GM18867 (cell line): ENCODE results near the gene UBE2D2.
"Not testable (repeated sequence)": the region's sequence is repeated elsewhere in the genome, so short reads cannot be mapped to it uniquely, and the experiment has no call there.

Source experiments
- ATAC-seq: cut with Tn5 transposase; IDR thresholded peaks from one replicate; pipeline ENCODE4 v1.9.1; 2021; ENCODE audit warnings: mild to moderate bottlenecking, moderate library complexity; ENCODE audit not compliant: unreplicated experiment

Gene UBE2D2

DNA sequence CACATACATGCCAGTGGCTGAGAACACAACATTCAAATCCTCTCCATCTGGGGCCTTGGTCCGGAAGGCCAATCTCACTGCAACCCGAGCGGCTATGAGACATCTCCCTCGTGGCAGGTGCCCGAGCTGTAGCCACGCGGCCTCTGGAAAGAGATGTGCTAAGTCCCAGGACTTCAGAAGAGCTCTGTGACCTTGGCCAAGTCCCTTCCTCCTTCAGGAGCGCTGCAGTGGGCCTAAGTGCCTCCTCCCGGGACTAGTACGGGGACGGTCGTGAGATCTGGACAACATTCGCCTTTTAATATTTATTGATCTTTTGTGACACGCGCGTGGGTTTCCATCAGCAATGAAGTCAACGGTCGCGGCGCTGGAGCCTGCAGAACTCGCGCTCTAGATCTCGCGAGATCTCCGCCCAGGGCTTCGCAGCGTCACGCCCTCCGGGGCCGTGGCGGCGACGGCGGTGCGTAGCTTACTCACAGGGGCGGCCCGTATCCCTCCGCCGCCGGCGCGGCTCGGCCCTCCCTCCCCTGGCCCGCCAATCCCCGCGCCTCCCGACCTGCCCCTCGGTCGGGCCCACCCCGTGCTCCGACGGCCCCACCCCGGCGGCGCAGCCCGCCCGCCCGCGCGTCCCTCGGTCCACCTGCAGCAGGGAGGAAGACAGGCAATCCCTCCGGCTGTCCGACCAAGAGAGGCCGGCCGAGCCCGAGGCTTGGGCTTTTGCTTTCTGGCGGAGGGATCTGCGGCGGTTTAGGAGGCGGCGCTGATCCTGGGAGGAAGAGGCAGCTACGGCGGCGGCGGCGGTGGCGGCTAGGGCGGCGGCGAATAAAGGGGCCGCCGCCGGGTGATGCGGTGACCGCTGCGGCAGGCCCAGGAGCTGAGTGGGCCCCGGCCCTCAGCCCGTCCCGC is at the start of gene UBE2D2:
Gene UBE2D2, plus strand, starts transcription at position 588 of the 903 bp plus-strand sequence. CDS start 453 bp downstream, outside the sequence.
- peak; percentile 84 for ATAC-seq

DNA sequence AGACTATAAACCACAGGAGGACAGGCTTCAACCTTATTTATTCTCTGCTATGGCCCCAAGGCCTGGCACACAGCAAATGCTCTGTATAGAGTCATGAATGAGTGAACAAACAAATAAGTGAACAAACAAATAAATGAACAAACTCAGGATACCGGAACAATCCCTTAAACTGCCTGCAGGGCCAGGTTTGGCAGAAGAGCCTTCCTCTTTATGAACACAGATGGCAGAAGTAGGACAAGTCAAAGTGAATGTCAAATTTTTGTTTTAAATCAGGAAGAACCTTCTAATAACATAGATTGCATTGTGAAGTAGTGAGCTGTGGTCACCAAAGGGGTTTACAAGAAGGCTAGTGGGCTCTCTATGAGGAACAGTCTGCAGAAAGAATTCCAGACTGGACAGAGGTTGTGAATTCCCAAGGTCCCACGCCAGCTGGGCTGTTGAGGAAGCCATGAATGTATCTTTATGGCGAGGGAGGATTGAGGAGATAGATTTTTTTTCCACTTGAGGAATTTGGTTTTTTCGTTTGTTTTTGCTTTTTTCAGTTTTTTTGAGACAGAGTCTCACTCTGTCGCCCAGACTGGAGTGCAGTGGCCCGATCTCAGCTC is 48.3 kb upstream of the UBE2D2 start:
- no peak for ATAC-seq

DNA sequence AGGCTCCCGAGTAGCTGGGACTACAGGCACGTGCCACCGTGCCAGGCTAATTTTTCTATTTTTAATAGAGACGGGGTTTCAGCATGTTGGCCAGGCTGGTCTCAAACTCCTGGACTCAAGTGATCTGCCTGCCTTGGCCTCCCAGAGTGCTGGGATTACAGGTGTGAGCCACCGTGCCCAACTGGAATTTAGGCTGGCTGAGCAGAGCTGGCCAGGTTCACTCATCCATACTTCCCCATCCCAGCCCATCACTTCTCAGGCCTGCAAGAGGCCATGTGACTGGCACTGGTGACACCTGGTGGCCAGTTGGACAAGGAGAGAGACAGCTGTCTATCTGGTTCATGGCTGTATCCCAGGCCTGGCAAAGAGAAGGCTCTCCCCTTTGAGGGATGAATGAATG is 47.7 kb upstream of the UBE2D2 start:
- ATAC-seq = peak; percentile 62

DNA sequence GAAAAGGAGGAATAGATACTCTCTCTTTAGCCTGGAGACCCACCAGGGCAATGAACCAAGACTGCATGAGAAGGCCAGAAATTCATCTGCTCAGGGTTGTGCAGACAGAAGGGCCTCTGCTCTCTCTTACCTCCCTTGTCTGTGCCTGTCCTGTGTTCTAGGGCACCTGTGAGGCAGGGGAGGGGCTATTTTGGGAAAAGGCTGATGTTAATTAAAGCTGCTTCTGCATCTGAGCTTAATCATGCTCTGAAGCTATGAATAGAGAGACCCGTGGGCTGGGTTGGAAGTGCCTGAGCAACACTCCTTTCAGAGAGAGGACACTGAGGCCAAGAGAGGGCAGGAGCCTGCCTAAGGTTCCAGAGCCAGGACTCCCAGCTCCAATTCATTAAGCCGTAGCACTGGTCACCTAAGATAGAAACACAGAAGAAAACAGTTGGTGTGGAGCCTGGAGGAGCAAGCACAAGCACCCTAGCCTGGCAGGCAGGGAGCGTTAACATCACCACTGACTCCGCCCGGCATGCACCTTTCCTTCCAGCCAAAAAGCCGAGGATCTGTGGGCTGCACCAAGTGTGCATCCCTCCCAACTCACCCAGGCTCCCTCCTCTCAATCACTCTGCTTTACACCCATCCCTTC is 47.2 kb upstream of the UBE2D2 start:
- ATAC-seq = peak; percentile 18

DNA sequence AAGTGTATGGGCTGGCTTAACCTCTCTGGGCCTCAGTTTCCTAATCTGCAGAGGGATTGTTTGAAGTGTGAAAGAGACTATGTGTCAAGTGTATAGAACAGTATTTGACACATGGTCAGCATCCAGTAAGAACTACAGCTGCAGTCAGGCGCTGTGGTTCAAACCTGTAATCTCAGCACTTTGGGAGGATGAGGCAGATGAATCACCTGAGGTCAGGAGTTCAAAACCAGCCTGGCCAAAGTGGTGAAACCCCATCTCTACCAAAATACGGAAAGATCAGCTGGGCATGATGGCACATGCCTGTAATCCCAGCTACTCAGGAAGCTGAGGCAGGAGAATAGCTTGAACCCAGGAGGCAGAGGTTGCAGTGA is 46.7 kb upstream of the UBE2D2 start:
- no peak for ATAC-seq

DNA sequence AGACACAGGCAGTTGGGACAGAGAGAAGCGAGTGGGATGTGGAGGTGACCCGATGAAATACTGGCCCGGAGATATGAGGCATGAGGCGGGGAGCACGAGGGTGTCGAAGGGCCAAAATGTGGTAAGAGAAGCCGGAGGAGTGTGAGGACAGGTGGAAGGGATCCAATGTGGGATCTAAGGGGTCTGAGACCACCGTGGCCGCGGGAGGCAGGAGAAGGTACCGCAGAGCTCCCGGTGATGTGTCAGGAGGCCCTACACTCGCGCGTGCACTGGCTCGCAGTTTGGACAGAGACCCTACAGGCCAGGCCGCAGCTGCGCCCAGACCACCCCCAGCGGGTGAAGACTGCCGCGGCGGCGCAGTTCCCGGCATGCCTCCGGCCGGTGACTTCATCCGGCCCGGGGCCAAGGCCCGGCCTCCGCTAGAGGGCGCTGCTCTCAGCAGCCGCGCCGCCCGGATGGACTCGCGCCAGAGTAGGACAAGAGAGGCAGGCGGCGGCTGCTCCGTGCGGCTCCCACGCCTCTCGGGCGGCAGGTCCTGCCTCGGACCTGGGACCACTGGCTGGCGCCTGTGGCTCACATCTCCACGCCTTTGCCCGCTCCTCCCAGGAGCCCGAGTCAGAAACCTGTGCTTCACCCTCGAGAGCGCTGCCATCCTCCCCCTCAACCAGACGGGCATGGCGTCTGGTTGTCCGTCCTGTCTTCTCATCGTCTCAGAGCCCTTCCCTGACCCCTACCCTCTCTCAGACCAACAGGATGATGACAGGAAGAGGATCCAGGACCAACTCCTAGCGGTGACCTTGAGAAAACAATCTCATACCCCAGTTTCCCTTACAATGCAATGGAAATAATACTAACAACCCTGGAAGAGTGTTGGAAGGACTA is 43.2 kb upstream of the UBE2D2 start:
- ATAC-seq = peak; percentile 83

DNA sequence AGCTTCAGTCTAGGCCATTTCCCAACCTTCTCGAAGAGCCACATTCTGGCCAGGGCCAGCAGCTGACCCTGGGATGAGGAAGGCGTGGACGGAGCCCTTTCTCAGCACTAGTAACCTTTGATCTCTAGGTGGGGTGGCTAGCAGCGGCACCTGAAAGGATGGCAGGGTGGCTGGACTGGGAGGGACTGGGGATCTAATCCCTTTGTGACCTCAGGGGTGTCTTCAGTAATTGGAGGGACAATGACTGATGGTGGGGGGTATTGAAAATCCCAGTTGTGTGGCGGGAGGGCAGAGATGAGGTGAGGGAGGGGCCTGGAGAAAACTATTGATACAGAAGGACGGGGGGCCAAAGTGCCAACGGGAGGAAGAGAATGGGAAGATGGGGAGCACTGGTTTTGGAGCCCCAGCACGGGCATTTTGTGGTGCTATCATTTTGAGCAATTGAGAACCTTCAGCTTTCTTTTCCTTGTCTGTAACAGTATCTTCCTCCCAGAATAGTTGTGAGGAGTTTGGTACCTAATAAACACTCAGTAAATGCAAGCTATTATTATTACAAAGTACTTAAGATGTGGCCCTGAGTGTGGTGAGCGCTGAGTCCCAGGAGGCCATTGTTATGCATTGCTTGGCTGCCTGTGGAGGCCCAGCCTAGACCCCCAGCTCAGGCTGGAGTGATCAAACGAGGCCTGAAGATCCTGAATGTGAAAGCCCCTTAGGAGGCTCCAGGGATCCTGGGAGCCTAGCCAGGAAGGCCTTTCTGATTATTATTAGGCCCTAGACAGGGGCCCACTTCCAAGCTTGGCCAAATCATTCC is 37.3 kb upstream of the UBE2D2 start:
- ATAC-seq = no peak

DNA sequence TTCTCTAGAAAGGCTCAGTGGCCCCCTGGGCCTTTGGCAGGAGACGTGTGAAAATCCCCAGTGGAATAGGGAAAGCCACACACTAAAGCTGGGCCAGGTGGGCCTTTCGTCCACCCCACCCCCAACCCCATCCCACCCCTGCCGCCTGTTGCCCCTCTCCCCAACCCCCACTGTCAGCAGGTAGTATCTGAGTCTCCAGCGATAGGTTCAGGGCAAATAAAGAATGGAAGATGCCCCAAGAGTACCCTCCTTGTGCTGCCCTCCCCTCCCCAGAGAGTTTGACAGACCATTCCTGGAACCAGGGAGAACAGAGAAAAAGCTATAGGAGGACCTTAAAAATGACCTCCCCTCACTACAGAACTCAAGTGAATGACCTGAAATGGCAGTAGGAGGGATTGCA is 36.7 kb upstream of the UBE2D2 start:
- no peak for ATAC-seq

DNA sequence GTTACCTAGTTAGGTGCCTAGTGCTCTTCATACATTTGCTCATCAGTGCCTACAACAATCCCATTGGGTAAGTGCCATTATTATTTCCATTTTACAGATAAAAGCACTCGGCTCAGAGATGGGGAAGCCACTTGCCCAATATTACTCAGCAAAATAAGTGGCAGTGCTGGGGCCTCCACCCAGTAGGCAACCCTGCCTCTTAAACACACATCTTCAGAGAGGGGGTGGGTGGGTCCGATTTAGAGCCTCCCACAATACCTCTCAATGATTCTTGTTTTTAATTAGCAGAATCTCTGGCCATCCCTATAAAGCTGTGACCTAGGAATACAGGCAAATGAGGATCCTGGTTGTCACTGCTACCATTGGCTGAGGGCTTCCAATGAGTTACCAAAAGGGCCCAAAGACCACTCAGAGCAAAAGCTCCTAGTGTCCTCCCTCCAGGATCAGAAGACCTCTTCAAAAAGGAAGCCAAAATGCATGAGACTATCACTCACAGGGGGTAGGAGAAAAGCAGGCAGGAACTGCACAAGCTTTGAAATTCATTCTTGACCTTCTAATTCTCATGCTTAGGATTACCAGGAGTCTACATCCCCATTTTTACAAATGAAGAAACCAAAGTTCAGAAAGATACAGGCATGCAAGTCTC is 36.1 kb upstream of the UBE2D2 start:
- ATAC-seq = no peak

DNA sequence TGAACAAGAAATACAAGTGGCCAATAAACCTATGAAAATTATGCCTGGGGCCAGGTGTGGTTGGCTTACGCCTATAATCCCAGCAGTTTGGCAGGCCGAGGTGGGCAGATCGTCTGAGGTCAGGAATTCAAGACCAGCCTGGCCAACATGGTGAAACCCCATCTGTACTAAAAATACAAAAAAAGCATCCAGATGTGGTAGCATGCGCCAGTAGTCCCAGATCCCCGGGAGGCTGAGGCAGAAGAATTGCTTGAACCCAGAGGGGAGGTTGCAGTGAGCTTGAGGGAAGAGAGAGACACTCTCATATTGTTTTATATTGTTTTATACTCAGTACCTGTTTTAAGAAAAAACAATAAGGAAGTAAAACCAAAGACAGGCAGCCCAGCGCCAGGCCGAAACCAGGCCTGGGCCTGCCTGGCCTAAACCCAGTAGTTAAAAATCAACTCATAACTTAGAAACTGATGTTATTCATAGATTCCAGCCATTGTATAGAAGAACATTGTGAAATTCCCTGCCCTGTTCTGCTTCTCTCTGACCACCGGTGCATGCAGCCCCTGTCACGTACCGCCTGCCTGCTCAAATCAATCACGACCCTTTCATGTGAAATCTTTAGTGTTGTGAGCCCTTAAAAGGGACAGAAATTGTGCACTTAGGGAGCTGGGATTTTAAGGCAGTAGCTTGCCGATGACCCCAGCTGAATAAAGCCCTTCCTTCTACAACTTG is 35.4 kb upstream of the UBE2D2 start:
- not testable (repeated sequence) for ATAC-seq

DNA sequence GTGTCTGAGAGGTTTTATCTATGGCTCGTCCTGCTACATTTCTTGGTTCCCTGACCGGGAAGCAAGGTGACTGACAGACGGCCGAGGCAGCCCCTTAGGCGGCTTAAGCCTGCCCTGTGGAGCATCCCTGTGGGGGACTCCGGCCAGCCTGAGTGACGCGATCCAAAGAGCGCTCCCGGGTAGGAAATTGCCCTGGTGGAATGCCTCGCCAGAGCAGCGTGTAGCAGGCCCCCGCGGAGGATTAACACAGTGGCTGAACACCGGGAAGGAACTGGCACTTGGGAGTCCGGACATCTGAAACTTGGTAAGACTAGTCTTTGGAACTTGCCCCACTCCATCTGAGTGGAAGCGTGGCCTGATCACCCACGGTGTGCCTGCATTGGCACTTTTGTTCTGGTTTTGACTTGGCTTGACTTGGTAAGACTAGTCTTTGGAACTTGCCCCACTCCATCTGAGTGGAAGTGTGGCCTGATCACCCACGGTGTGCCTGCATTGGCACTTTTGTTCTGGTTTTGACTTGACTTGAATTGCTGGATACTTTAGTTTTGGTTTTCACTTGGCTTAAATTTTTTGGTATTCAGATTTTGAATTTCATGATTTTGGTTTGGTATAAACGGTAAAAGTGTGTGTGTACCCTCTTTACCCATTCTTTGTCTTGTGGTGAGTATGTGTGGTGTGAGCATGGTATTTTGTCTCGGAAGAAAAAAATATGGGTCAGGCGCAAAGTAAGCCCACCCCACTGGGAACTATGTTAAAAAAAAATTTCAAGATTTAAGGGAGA is 34.6 kb upstream of the UBE2D2 start:
- ATAC-seq = not testable (repeated sequence)

DNA sequence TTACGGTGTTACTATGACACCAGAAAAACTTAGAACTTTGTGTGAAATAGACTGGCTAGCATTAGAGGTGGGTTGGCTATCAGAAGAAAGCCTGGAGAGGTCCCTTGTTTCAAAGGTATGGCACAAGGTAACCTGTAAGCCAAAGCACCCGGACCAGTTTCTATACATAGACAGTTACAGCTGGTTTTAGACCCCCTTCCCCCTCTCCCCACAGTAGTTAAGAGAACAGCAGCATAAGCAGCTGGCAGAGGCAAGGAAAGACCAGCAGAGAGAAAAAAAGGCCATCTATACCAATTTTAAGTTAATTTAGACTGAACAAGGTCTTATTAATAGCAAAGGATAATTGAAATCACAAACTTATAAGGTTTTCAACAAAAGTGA is 34.1 kb upstream of the UBE2D2 start:
- ATAC-seq = not testable (repeated sequence)

DNA sequence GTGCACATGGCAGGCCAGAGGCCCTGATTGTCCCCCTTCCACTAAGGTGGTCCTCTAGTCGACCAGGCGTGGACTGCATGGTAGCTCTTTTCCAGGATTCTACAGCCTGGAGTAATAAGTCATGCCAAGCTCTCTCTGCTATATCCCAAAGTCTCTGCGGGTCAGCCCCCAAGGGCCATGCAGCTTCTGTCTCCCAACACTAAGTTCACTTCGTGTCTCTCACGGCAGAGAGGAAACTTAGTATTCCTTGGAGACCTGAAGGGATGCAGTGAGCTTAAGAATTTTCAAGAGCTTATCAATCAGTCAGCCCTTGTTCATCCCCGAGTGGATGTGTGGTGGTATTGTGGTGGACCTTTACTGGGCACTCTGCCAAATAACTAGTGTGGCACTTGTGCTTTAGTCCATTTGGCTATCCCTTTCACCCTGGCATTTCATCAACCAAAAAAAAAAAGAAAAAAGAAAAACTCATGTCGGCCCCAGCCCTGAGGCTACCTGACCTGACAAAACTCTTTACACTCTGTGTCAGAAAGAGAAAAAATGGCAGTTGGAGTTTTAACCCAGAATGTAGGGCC is 33.2 kb upstream of the UBE2D2 start:
- not testable (repeated sequence) for ATAC-seq

DNA sequence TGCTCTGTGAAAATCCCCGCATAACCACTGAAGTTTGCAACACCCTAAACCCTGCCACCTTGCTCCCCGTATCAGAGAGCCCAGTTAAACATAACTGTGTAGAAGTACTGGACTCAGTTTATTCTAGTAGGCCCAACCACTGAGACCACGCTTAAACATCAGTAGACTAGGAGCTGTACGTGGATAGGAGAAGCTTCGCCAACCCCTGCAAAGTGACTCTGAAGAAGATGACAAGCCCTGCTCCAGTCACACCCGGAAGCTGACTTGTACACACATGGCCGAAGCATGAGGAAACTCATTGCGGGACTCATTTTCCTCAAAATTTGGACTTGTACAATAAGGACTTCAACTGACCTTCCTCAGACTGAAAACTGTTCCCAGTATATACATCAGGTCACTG is 32.4 kb upstream of the UBE2D2 start:
- ATAC-seq = not testable (repeated sequence)

DNA sequence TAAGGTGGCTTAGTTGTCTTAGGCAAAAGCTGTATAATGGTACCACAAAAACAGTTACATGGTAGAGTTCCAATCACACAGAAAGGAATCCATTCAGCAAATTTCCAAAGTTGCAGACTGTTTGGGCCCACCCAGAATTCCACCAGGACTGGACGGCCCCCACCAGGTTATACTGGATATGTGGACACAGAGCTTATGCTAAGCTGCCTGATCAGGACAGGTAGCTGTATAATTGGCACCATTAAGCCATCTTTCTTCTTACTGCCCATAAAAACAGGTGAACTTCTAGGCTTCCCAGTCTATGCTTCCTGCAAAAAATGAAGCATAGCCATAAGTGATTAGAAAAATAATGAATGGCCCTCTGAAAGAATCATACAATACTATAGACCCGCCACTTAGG is 31.1 kb upstream of the UBE2D2 start:
- not testable (repeated sequence) for ATAC-seq

DNA sequence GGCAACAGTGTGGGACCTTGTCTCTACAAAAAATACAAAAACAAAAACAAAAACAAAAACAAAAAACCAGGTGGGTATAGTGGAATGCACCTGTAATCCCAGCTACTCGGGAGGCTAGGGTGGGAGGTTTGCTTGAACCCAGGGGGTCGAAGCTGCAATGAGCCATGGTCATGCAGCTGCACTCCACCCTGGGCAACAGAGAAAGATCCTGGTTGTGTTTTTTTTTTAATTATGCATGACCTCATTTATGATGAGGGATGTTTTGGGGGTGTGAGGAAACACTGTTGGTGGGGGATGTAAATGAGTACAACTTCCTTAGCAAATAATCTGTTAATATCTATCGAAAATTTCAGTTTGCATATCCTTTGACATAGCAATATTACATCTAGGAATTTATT is 29.4 kb upstream of the UBE2D2 start:
- no peak for ATAC-seq

DNA sequence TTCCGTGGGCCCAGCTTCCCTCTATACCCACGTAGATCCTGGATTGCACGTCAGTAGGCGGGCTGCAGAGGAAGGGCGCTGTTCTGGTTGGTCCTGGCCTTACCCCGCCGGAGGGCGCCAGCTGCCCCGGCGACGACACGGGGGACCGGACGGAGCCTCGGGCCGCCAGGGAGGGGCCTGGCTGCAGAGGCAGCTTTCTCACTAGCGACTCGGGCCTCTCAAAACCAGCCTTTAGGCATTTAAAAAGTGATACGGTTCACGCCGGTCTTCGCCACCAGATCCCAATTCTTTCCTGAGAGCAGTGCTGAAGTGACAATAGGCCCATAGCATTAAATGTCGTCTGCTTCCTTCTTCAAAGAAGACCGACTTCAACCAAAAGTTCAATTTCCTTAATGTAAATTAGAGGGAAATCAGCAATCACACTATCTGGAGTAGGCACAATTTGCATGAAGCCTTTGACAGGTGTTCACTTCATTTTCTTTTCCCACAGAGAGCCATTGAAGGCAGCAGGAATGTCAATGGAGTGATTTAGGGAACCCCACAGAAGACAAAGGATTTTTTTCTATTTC is 17.6 kb upstream of the UBE2D2 start:
- ATAC-seq = peak; percentile 89
